Esophagus muscularis mucosa (tissue), 4 donors: ENCODE data around the gene CSPG4. TPM values are rescaled to one million over a fixed set of nuclear protein-coding genes. Genes with fewer than 3 reads are reported as not detected.
A peak's percentile ranks its signal among the peaks of the same experiment; 100 is the strongest.

Experiments
- DNase-seq: peaks from one replicate; pipeline ENCODE4 v3.0.0-alpha.2; 2017; ENCODE audit errors: extremely low spot score
- H3K27ac ChIP-seq, 4 donors: fragments of 200-600 bp; sonication (generic); replicated peaks in 1 of 4; 1 replicate in 3 of 4; 2 replicates in 1 of 4; pipeline ENCODE4 v1.5.1; 2016 to 2019; ENCODE audit warnings: mild to moderate bottlenecking in 1 of 4
- H3K27me3 ChIP-seq, 4 donors: fragments of 200-600 bp; sonication (generic); one replicate each; pipeline versions ENCODE4 v1.5.1 to v1.6.0; 2016 to 2019
- H3K36me3 ChIP-seq, 4 donors: fragments of 200-600 bp; sonication (generic); one replicate each; pipeline ENCODE4 v1.5.1; 2016 to 2019
- H3K4me1 ChIP-seq, 4 donors: fragments of 200-600 bp; sonication (generic); one replicate each; pipeline ENCODE4 v1.5.1; 2016 to 2019
- H3K4me3 ChIP-seq, 4 donors: fragments of 200-600 bp; sonication (generic); 1 replicate in 2 of 4; 2 replicates in 2 of 4; pipeline ENCODE4 v1.5.1; 2016 to 2019; ENCODE audit warnings: mild to moderate bottlenecking in 4 of 4, moderate library complexity in 1 of 4
- H3K9me3 ChIP-seq, 4 donors: fragments of 200-600 bp; sonication (generic); 1 replicate in 3 of 4; 2 replicates in 1 of 4; pipeline ENCODE4 v1.5.1; 2016 to 2019
- CTCF ChIP-seq, 3 experiments: fragments of 200-600 bp in 2 of 3; fragments of 450-650 bp in 1 of 3; sonication (generic) in 2 of 3; IDR thresholded peaks; one replicate each; pipeline ENCODE4 v1.5.1; 2017 to 2019; ENCODE audit warnings: antibody characterized with exemption in 3 of 3, mild to moderate bottlenecking in 2 of 3, moderate library complexity in 1 of 3
- EP300 ChIP-seq: sonication (generic); formaldehyde crosslinking; IDR thresholded peaks from one replicate; pipeline ENCODE4 v1.6.1; 2017; ENCODE audit warnings: antibody characterized with exemption
- POLR2A ChIP-seq: fragments of 450-650 bp; IDR thresholded peaks from one replicate; pipeline ENCODE4 v1.6.1; 2017; ENCODE audit warnings: antibody characterized with exemption, moderate library complexity, mild to moderate bottlenecking, low read depth
- POLR2AphosphoS5 ChIP-seq, 2 donors: sonication (generic); formaldehyde crosslinking; IDR thresholded peaks; one replicate each; pipeline ENCODE4 v1.6.1; 2017; ENCODE audit warnings: antibody characterized with exemption in 2 of 2
- WGBS: methylation state at CpG from one replicate; pipeline ENCODE4 v1.1.5; 2018; 5-methylcytosine and 5-hydroxymethylcytosine counted together
- intact Hi-C: fragments of 100-400 bp; cut with DNase I; formaldehyde crosslinking; loops from one replicate; pipeline ENCODE4 v1.15.1; 2023
- total RNA-seq, 4 donors: library from RNA; depleted of rRNA; stranded (reverse); fragments of >200 nt; gene quantifications; one replicate each; pipeline versions ENCODE4 v1.1.0 to v1.2.1, GENCODE V29; 2016

The CSPG4 gene
- total RNA-seq, 4 donors from 2014 or later = 133 to 386 (median 182) TPM

- DNase-seq = no peak
- no peak for TF ChIP-seq POLR2A
- no peak for TF ChIP-seq POLR2AphosphoS5 (IDR thresholded peaks at IDR 0.05)
- no peak for TF ChIP-seq CTCF (IDR thresholded peaks at IDR 0.05)
- no peak for TF ChIP-seq EP300
- Histone ChIP-seq H3K27ac (peak overlapping the region in 1 of 4 donors; percentile 8), H3K4me3 (no peak overlapping the region), H3K9me3 (no peaks in the 10 kb centered on the region), H3K36me3 (peaks cover 13 to 70% (median 48%) of the 10 kb centered on the region in 4 donors), H3K27me3 (no peaks in the 10 kb centered on the region), H3K4me1 (peaks cover 66 to 89% (median 85%) of the 10 kb centered on the region in 4 donors)
- intact Hi-C loops = no loop called here
- 64% methylated on average over 4 of the region's 4 CpGs for WGBS
These were observed 56.7 kb downstream of the CSPG4 start for GRCh38 chr15:75655931-75656330.

DNA sequence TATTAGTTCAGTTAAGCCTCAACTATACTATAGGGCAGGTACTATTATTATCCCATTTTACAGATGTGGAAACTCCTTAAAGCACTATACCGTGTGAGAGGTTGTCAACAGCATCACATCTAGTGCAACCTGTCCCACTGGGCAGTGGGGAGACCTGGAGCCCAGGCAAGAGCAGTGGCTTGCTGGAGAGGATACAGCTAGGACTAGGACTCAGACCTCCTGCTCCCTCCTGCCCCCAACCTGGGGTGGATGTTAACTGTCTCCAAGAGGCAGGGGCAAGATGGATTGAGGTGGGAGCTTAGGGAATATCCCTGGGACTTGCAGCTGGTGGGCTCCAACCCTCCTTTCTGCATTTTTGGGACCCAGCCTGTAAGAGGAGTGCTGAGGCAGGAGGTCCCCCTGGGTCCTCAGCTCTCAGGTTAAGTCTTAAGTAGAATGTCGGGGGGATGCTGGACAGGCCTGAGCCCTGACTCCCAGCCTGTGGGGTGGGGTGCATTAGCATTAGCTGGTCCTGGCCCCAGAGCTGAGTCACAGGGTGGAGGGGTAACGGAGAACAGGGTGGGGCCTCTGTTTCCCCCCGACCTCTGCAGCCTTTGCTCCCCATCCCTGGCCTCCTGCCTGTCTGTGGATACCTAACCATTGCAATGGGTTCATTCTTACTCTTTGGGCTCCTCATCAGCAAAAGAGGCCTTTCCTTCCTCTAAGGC is 58.3 kb downstream of the CSPG4 start:
- no peaks in the 10 kb centered on the region for H3K27me3 ChIP-seq
- H3K4me3 ChIP-seq = no peak overlapping the region
- no peak for DNase-seq
- H3K9me3 ChIP-seq = no peaks in the 10 kb centered on the region
- peak overlapping the region in 2 of 4 donors; percentile 20 to 95 for H3K27ac ChIP-seq
- H3K36me3 ChIP-seq = peaks cover 12 to 71% (median 41%) of the 10 kb centered on the region in 4 donors
- intact Hi-C loops = no loop called here
- TF ChIP-seq CTCF (IDR thresholded peaks at IDR 0.05) (no peak), EP300 (no peak), POLR2A (no peak), POLR2AphosphoS5 (IDR thresholded peaks at IDR 0.05) (no peak)
- H3K4me1 ChIP-seq = peaks cover 71 to 89% (median 85%) of the 10 kb centered on the region in 4 donors
- WGBS = 81% methylated on average over 4 of the region's 4 CpGs

- H3K27me3 ChIP-seq = no peaks in the 10 kb centered on the region
- TF ChIP-seq POLR2A (no peak), CTCF (IDR thresholded peaks at IDR 0.05) (no peak), EP300 (no peak), POLR2AphosphoS5 (IDR thresholded peaks at IDR 0.05) (no peak)
- H3K27ac ChIP-seq = peak overlapping the region; percentile 23 to 95 (median 68)
- peak overlapping the region; percentile 5 to 89 (median 48) for H3K4me3 ChIP-seq
- peaks cover 71 to 91% (median 85%) of the 10 kb centered on the region in 4 donors for H3K4me1 ChIP-seq
- H3K9me3 ChIP-seq = no peaks in the 10 kb centered on the region
- H3K36me3 ChIP-seq = peaks cover 6 to 65% (median 38%) of the 10 kb centered on the region in 4 donors
- DNase-seq = no peak
- intact Hi-C loops = no loop called here
- WGBS = 72% methylated on average over 15 of the region's 16 CpGs
These were observed 59.2 kb downstream of the CSPG4 start for GRCh38 chr15:75653347-75653913.

GRCh38 chr15:75651810-75652543 is 60.7 kb downstream of the CSPG4 start:
- no peak for DNase-seq
- Histone ChIP-seq H3K27me3 (no peaks in the 10 kb centered on the region), H3K27ac (peak overlapping the region; percentile 60 to 95 (median 68)), H3K4me1 (peaks cover 71 to 89% (median 81%) of the 10 kb centered on the region in 4 donors), H3K36me3 (peaks cover 0 to 50% (median 23%) of the 10 kb centered on the region in 4 donors), H3K9me3 (no peaks in the 10 kb centered on the region), H3K4me3 (peak overlapping the region; percentile 71 to 89 (median 84))
- TF ChIP-seq EP300 (no peak), CTCF (IDR thresholded peaks at IDR 0.05) (no peak), POLR2AphosphoS5 (IDR thresholded peaks at IDR 0.05) (no peak), POLR2A (no peak)
- WGBS = 63% methylated on average over 2 of the region's 2 CpGs
- intact Hi-C loops = no loop called here
